ENCODE results near the gene INKA2.

- TF ChIP-seq, protein P1, sequence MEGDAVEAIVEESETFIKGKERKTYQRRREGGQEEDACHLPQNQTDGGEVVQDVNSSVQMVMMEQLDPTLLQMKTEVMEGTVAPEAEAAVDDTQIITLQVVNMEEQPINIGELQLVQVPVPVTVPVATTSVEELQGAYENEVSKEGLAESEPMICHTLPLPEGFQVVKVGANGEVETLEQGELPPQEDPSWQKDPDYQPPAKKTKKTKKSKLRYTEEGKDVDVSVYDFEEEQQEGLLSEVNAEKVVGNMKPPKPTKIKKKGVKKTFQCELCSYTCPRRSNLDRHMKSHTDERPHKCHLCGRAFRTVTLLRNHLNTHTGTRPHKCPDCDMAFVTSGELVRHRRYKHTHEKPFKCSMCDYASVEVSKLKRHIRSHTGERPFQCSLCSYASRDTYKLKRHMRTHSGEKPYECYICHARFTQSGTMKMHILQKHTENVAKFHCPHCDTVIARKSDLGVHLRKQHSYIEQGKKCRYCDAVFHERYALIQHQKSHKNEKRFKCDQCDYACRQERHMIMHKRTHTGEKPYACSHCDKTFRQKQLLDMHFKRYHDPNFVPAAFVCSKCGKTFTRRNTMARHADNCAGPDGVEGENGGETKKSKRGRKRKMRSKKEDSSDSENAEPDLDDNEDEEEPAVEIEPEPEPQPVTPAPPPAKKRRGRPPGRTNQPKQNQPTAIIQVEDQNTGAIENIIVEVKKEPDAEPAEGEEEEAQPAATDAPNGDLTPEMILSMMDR (IDR thresholded peaks at IDR 0.05) = no peak
- no peak for TF ChIP-seq POLR2A (IDR thresholded peaks at IDR 0.05)
Measured at GRCh38 chr1:111720274-111720976, 18.8 kb downstream of the INKA2 start.
